ENCODE data around the gene FANCC. TPM values are rescaled to one million over a fixed set of nuclear protein-coding genes. Genes with fewer than 3 reads are reported as not detected.

FANCC gene
- total and polyA plus RNA-seq, 2 of the 8 experiments (the other 6 are each of a cell fraction or from before 2014, with no cell fraction given): 7.8 to 15.2 TPM

DNA sequence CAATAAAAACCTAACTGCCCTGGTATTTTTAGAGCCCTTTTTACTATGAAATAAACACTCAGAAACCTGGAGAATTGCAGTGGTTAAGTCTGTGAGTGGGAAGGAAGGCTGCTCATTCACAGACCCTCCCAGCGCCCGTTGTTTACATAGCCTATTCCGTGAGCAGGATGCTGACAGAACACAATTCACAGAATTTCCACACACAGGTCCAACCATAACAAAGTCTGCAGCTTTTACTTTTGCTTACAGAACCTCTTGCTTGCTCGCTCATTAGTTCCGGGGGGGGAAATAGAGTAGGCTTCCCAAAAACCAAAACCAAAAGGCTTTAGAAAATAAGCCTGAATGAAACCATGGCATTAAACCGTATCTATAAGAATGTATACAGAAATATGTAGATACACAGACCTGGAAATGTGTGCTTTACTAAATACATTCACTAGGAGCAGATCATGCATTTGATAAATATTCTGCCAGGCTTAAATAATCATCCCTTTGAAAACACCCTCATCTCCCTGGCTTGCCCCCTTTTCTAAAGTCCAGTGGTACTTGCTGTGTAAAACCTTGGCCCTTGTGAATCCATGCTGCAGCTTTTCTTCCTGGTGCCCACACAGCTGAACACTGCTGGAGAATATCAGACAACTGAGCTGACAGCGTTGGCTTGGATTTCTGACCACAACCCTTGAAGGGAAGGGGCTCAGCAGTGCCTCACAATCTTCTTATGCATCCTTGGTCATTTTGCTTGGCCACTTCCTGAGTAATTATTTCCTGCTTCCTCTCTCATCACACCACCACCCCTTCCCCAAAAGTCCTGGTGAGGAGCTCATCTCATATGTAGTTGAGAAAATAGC lies 128.0 kb downstream of the FANCC start (continued):
- TF ChIP-seq FOSL1 (IDR thresholded peaks at IDR 0.05; ENCODE audit: insufficient read depth, low read depth, low read length) (no peak), RNF2 (IDR thresholded peaks at IDR 0.05; ENCODE audit: borderline replicate concordance, low read depth, low read length, missing control alignments, poor library complexity, severe bottlenecking) (no peak), BCL11A (IDR thresholded peaks at IDR 0.05; ENCODE audit: low read depth in 2 of 2, low read length in 2 of 2) (no peak), CHD1 (IDR thresholded peaks at IDR 0.05; ENCODE audit: low read depth, low read length) (no peak)
